SJCRH30 (cell line): ENCODE results near the gene ILK. TPM values are rescaled to one million over a fixed set of nuclear protein-coding genes. Genes with fewer than 3 reads are reported as not detected.

Experiments
- DNase-seq, 2 experiments: peaks; one replicate each; pipeline ENCODE4 v3.0.0-alpha.2; 2015 to 2020
- H3K27ac ChIP-seq: fragments of 250-450 bp; sonication (Bioruptor Pico); 2 replicates; pipeline ENCODE4 v1.5.1; 2020; ENCODE audit warnings: mild to moderate bottlenecking, moderate library complexity
- H3K27me3 ChIP-seq: fragments of 250-450 bp; sonication (Bioruptor Pico); 2 replicates; pipeline ENCODE4 v1.5.1; 2020; ENCODE audit warnings: mild to moderate bottlenecking, moderate library complexity
- H3K36me3 ChIP-seq: fragments of 250-450 bp; sonication (Bioruptor Pico); 2 replicates; pipeline ENCODE4 v1.5.1; 2020; ENCODE audit warnings: mild to moderate bottlenecking, moderate library complexity
- H3K4me1 ChIP-seq: fragments of 250-450 bp; sonication (Bioruptor Pico); 2 replicates; pipeline ENCODE4 v1.5.1; 2020; ENCODE audit warnings: mild to moderate bottlenecking, moderate library complexity
- H3K4me3 ChIP-seq: fragments of 250-450 bp; sonication (Bioruptor Pico); 2 replicates; pipeline ENCODE4 v1.5.1; 2020; ENCODE audit warnings: mild to moderate bottlenecking, moderate library complexity
- H3K9me3 ChIP-seq: fragments of 250-450 bp; sonication (Bioruptor Pico); replicated peaks from 2 replicates; pipeline ENCODE4 v1.5.1; 2020; ENCODE audit warnings: mild to moderate bottlenecking, moderate library complexity
- total RNA-seq: library from RNA; depleted of rRNA; stranded (reverse); fragments of >200 nt; shearing (Covaris generic); gene quantifications from 2 replicates; pipeline ENCODE4 v1.2.3, GENCODE V29; 2014

Gene ILK
- total RNA-seq, 1 experiment from 2014 or later: 81.4 TPM

DNA sequence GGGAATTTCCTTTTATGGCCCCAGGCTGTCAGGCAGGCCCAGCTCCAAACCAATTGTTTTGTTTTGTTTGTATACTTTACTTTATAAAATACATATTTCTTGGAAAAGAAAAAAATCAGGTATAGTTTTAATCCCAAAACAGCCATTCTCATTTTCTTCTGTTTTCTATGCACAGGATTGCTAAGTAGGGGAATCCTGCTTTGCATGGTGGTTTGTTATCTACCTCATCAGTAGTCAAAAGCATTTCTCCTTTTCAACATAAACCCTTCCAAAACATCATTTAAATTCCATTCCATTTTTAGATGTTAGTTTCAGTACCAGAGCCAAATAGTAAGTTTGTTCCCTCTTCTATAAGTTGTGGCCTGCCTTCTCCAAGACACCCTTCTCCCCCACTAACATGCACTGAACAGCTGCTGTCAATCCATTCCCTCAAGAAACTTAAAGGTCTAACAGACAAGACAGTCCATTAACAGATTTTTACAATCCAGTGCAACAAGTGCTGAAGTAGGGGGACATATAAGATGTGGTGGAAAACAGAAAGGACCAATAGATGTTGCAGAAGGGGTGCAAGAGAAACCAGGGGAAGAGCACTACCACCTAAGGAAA is 3.7 kb downstream of the ILK start:
- H3K27ac ChIP-seq: peak overlapping the region; percentile 7; the same call in 1 of the 2 replicates
- H3K4me1 ChIP-seq: peaks cover 18% of the 10 kb centered on the region
- no peak for DNase-seq
- H3K4me3 ChIP-seq: no peak overlapping the region
- H3K36me3 ChIP-seq: peaks cover 27% of the 10 kb centered on the region
- no peaks in the 10 kb centered on the region for H3K9me3 ChIP-seq
- H3K27me3 ChIP-seq: no peaks in the 10 kb centered on the region

DNA sequence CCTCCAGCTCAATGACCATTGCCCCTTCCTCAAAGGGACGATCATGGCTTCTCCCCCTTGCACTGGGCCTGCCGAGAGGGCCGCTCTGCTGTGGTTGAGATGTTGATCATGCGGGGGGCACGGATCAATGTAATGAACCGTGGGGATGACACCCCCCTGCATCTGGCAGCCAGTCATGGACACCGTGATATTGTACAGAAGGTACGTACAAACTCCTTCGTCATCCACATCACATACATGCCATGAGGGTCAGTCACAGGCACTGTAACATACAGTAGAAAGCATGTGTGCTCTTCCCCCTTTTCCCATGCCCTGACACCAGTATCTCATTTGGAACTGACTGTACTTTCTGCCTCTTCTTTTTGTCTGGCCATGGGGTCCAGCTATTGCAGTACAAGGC is 4.4 kb downstream of the ILK start:
- H3K4me3 ChIP-seq: no peak overlapping the region
- no peak overlapping the region for H3K27ac ChIP-seq
- H3K27me3 ChIP-seq: no peaks in the 10 kb centered on the region
- peaks cover 18% of the 10 kb centered on the region for H3K4me1 ChIP-seq
- H3K36me3 ChIP-seq: peaks cover 27% of the 10 kb centered on the region
- no peak for DNase-seq
- no peaks in the 10 kb centered on the region for H3K9me3 ChIP-seq

DNA sequence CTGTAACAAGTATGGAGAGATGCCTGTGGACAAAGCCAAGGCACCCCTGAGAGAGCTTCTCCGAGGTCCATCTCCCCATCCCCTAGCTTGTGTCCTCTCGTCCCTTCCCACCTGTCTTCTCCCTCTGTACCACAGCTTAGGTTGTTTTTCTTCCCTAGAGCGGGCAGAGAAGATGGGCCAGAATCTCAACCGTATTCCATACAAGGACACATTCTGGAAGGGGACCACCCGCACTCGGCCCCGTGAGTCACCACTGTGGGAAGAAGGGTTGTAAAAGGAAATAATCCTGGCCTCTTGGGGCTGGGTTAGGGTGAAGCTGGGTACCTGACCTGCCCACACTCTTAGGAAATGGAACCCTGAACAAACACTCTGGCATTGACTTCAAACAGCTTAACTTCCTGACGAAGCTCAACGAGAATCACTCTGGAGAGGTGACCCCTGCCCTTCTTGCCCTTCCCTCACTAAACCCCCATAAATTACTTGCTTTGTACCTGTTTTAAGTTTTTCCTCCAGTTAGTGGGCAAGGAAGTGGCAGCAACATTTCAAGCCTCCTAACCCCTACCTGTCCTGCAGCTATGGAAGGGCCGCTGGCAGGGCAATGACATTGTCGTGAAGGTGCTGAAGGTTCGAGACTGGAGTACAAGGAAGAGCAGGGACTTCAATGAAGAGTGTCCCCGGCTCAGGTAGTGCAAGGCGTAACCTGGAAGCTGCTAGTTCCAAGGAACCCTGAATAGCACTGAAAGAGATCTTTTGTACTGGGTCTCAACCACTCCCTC is 5.3 kb downstream of the ILK start:
- H3K27me3 ChIP-seq: no peaks in the 10 kb centered on the region
- no peak for DNase-seq
- H3K4me3 ChIP-seq: no peak overlapping the region
- H3K36me3 ChIP-seq: peaks cover 27% of the 10 kb centered on the region
- H3K9me3 ChIP-seq: no peaks in the 10 kb centered on the region
- H3K4me1 ChIP-seq: peaks cover 18% of the 10 kb centered on the region
- H3K27ac ChIP-seq: no peak overlapping the region

DNA sequence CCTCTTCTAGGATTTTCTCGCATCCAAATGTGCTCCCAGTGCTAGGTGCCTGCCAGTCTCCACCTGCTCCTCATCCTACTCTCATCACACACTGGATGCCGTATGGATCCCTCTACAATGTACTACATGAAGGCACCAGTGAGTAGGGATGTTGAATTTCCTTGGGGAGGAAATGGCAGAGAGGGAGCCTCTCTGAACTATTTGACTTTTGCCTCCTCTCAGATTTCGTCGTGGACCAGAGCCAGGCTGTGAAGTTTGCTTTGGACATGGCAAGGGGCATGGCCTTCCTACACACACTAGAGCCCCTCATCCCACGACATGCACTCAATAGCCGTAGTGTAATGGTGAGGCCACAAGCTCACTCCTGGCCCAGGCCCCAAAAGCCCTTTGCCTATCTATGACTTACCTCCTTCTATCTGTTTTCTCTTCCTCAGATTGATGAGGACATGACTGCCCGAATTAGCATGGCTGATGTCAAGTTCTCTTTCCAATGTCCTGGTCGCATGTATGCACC is 6.0 kb downstream of the ILK start:
- Histone ChIP-seq H3K4me1 (peaks cover 18% of the 10 kb centered on the region), H3K4me3 (no peak overlapping the region), H3K9me3 (no peaks in the 10 kb centered on the region), H3K36me3 (peaks cover 27% of the 10 kb centered on the region), H3K27ac (no peak overlapping the region), H3K27me3 (no peaks in the 10 kb centered on the region)
- DNase-seq: no peak

DNA sequence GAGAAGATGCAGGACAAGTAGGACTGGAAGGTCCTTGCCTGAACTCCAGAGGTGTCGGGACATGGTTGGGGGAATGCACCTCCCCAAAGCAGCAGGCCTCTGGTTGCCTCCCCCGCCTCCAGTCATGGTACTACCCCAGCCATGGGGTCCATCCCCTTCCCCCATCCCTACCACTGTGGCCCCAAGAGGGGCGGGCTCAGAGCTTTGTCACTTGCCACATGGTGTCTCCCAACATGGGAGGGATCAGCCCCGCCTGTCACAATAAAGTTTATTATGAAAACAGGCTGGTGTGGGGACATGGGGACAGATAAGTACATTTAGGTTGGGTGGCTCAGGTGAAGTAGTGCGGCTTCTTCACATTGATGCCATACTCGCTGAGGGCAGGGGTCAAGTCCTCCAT is 7.0 kb downstream of the ILK start:
- H3K4me3 ChIP-seq: no peak overlapping the region
- H3K4me1 ChIP-seq: peaks cover 18% of the 10 kb centered on the region

DNA sequence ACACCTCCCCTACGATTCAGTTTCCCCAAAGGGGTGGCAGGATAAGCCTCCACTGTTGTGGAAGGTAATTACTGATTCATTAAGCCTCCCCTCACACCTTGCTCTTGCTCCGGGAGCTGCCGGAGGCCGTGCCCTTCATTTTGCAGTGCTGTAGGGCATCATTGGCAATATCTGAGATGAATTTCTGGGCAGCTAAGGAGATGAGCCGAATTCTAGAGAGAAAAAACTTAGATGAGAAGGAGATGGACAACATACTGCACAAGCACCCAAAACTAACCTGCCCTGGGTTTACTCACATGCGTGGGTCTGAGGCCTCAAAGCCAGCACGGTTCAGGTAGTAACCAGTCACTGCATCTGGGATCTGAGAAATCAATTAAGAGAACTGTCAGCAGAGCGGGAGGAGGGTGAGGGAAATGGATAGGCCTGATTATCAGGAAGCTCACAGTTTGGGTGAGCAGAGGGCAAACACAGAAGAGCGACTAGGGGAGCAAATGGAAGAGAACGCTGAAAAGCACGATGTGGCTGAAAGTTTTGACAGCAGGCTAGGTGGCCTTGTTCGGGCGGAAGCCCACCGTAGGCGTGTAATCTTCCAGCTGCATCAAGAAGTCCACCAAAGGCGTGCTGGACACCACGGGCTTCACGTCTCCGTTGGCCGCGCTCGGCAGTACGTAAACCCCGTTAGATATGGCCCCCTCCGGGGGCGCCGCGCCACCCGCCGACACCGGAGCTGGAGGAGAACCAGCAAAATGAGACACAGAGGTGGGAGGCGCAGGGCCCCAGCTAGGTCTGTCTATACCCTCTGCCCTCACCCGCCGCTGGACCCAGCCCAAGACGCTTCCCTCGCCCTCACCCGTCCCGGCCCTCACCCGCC is 7.8 kb downstream of the ILK start:
- Histone ChIP-seq H3K27me3 (no peaks in the 10 kb centered on the region), H3K27ac (peak overlapping the region; percentile 55; the same call in 1 of the 2 replicates), H3K4me1 (peaks cover 14% of the 10 kb centered on the region), H3K4me3 (peak overlapping the region; percentile 66), H3K9me3 (no peaks in the 10 kb centered on the region), H3K36me3 (peaks cover 27% of the 10 kb centered on the region)
- peak; percentile 27 to 37 for DNase-seq

More for the DNA sequence above, 7.0 kb downstream of the ILK start:
- no peak for DNase-seq
- no peaks in the 10 kb centered on the region for H3K27me3 ChIP-seq
- no peaks in the 10 kb centered on the region for H3K9me3 ChIP-seq
- H3K36me3 ChIP-seq: peaks cover 27% of the 10 kb centered on the region
- no peak overlapping the region for H3K27ac ChIP-seq

DNA sequence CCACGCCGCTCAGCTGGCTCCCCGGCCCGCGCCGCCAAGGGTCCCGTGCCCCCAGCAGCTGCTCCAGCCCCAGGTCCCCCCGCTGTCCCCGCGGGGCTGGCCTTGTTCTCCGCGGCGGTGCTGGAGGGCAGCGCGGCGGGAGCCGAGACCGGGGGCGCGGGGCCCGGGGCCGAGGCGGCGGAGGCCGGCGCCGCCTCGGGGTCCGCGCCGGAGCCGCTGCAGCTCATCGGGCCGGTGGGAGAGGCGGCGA is 8.3 kb downstream of the ILK start:
- DNase-seq: no peak
- Histone ChIP-seq H3K9me3 (no peaks in the 10 kb centered on the region), H3K4me1 (peaks cover 9% of the 10 kb centered on the region), H3K27me3 (no peaks in the 10 kb centered on the region), H3K27ac (peak overlapping the region; percentile 79; the same call in 1 of the 2 replicates), H3K4me3 (peak overlapping the region; percentile 66), H3K36me3 (peaks cover 27% of the 10 kb centered on the region)

DNA sequence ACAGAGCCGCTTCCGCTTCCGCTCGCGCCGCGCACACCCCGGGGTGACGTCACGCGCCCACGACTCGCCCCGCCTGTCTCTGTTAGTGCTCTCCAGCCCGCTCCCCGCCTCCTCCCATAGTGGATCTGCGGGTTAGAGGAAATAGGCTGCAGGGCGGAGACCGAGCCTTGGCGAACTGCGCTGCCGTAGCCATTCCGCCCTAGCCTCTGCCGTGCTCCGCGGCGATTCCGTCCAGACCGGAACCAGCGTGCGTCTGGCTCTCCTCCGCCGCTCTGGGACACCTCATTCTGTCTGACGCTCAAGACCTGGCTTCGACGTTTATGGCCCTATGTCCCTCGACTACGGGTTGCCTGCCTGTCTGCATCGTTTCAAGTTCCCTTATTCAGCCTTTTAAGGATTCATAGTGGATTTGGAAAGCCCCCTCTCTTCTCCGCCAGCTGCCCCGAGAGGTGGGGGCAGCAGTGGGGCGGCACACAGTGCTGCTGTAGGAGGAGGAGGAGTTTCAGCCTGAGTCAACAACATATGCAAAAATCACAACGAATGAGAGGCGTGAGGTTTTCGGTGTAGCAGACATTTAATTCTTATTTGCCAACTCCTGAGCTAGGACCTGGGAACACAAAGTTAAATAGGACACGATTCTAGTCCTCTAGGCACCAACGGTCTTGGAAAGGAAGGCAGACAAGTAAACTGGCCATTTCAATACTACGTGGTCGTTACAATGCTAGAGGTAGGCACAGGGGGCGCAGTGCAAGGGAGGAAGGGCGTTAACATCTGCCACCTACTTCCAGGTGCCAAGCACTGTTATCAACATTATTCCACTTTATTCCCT is 8.9 kb downstream of the ILK start, which contains the start of gene TAF10:
TSS of gene TAF10 (minus strand) at position 4 of the 829 bp plus-strand sequence. CDS start 27 bp downstream, outside the sequence.
- peaks cover 27% of the 10 kb centered on the region for H3K36me3 ChIP-seq
- H3K27me3 ChIP-seq: no peaks in the 10 kb centered on the region
- DNase-seq: peak; percentile 95 to 97
- peak within 1 kb of the TSS; percentile 66 for H3K4me3 ChIP-seq
- H3K27ac ChIP-seq: peak within 1 kb of the TSS; percentile 79
- H3K4me1 ChIP-seq: peaks cover 5% of the 10 kb centered on the region
- H3K9me3 ChIP-seq: no peaks in the 10 kb centered on the region

DNA sequence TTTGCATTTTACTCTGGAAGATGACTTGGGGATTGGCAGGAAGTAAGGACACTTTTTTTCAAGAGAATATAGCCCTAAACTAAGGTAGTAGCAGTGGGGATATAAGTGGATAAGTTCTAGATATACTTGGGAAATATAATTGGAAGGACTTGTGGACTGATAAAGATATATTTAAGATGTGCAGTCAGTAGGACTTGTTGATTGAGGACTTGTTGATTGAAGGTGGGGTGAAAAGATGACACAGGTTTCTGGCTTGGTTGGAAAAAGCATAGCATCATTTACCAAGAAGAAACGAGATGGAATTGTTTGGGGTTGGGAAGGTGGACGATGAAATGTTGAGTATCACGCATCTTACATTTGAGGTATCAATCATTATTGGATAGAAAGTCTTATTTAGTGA is 9.9 kb downstream of the ILK start:
- Histone ChIP-seq H3K9me3 (no peaks in the 10 kb centered on the region), H3K36me3 (peaks cover 25% of the 10 kb centered on the region), H3K27ac (no peak overlapping the region), H3K27me3 (no peaks in the 10 kb centered on the region), H3K4me1 (no peaks in the 10 kb centered on the region; the same call in 1 of the 2 replicates), H3K4me3 (no peak overlapping the region)
- no peak for DNase-seq

DNA sequence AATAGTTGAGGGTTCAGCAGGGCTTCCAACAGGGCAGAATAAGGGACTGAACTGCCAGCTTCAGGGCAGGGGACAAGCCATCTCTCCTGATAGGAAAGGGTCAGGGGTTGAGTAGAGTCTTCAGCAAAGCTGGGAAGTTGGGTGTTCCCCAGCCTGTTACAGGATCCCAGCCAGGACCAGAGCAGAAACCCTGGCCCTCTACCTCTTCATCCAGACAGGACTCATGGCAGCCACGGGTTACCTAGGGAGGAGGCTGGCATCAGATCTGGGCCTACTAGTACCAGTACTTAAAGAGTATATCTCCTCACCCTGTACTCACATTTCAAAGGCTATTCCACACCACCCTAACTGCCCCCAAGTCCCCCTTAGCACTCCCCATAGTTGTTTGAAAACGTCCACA is 10.9 kb downstream of the ILK start:
- Histone ChIP-seq H3K9me3 (no peaks in the 10 kb centered on the region), H3K36me3 (peaks cover 15% of the 10 kb centered on the region), H3K27me3 (no peaks in the 10 kb centered on the region), H3K27ac (no peak overlapping the region), H3K4me3 (no peak overlapping the region), H3K4me1 (no peaks in the 10 kb centered on the region; the same call in 1 of the 2 replicates)
- no peak for DNase-seq

DNA sequence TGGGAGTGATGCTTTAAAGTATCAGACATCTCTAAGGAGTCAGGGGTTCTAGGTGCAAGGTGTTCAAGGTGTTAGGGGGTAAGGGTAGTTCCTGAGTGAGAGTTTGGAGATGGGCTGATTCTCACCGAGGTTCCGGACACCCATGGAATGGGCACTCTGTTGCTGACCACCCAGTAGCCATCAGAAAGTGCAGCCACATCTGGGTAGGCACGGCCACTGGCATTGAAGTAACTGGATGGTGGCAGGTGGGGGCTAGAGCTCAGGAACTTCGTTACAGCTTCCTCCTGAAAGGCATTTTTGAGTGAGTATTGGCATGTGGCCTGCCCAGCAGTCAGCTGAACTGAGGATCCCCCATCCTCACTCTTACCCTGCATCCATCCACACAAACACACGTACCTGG is 11.5 kb downstream of the ILK start:
- H3K4me1 ChIP-seq: no peaks in the 10 kb centered on the region; the same call in 1 of the 2 replicates
- no peak for DNase-seq
- no peak overlapping the region for H3K4me3 ChIP-seq
- no peak overlapping the region for H3K27ac ChIP-seq
- H3K9me3 ChIP-seq: no peaks in the 10 kb centered on the region
- H3K27me3 ChIP-seq: no peaks in the 10 kb centered on the region
- H3K36me3 ChIP-seq: peaks cover 9% of the 10 kb centered on the region

DNA sequence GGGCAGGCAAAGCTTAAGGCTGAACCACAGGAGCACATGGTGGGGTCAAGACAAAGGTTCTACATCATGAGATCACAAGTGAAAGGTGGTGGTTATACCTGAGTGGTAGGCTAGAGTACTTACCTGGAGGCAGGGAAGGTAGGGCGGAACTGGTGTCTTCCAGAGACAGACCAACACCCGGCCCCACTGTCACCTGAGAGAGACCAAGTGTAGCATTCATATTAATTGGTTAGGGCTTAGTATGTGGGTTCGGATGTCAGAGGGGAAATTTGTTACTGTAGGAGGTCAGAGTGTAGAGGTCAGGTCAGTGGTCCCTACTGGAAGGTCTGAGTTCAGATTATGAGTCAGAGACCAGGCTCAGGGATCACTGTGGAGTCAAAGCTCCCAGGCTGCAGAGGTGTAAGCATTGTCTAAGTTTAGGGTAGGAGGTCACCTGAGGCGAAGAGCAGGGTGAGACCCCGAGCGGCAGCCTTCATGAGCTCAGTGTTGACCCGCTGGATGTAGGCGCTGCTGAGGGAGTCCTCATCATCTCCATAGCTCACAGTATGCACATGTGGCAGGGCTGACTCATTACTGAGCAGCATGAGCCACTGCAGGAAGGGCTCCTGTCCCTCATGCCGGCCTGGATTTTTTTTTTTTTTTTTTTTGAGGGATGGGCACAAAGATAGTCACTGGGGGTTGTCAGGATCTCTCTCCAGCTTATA is 12.5 kb downstream of the ILK start:
- Histone ChIP-seq H3K4me1 (no peaks in the 10 kb centered on the region; the same call in 1 of the 2 replicates), H3K27me3 (no peaks in the 10 kb centered on the region), H3K36me3 (no peaks in the 10 kb centered on the region; the same call in 1 of the 2 replicates), H3K27ac (no peak overlapping the region), H3K9me3 (no peaks in the 10 kb centered on the region), H3K4me3 (no peak overlapping the region)
- DNase-seq: no peak

DNA sequence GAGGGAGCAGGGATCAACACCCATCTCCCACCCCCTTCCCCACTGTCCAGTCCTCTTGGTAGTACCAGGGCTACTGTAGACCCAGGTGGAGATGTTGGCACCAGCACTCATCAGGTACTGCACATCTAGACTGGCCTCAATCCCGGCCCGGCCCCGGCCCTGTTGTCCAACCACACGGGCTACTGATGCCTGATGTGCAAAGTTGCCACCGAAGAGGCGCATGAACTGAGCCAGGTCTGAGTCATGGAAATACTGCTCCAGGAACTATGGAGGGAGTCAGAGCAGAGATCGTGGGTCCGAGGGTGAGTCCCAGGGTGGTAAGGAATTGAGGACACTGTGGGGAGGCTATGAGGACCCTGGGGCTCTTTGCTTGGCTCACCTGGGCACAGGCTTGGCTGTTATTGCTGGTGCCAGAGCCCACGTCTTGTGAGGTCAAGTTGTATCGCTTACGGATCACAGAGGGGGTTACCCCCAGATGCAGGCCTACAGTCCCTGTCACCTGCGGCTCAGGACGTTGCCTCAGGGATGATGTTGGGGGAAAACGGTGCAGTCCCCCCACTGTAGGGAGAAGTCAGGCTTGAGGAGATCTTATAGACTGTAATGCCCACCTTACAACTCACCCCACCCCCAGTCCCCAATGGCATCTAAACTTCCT is 13.1 kb downstream of the ILK start:
- Histone ChIP-seq H3K27ac (no peak overlapping the region), H3K4me1 (no peaks in the 10 kb centered on the region; the same call in 1 of the 2 replicates), H3K9me3 (no peaks in the 10 kb centered on the region), H3K36me3 (no peaks in the 10 kb centered on the region), H3K27me3 (no peaks in the 10 kb centered on the region), H3K4me3 (no peak overlapping the region)
- DNase-seq: no peak
